WTC11 (cell line): ENCODE measurements around the gene NRDC. TPM values are rescaled to one million over a fixed set of nuclear protein-coding genes. Genes with fewer than 3 reads are reported as not detected.

Source experiments
- ATAC-seq: fragments of 200-7000 bp; cut with Tn5 transposase; 2 replicates; pipeline ENCODE4 v1.10.0; 2021; ENCODE audit warnings: mild to moderate bottlenecking, moderate library complexity
- CTCF ChIA-PET: fragments of 300-600 bp; sonication (Branson Sonifier 250); formaldehyde crosslinking; loops from one replicate; lab custom pipeline; 2021; ENCODE audit warnings: antibody characterized with exemption; lab: Charles Lee
- POLR2A ChIA-PET: fragments of 350-600 bp; sonication (Branson Sonifier 250); formaldehyde crosslinking; loops from one replicate; lab custom pipeline; 2021; ENCODE audit warnings: antibody characterized with exemption; lab: Charles Lee
- DNase-seq: peaks from one replicate; pipeline ENCODE4 v3.0.0; 2021; ENCODE audit warnings: low spot score
- H3K27ac Mint-ChIP-seq: 2 replicates; pipeline ENCODE4 v1.8.0; 2021; ENCODE audit warnings: mixed read lengths
- H3K27me3 Mint-ChIP-seq: 2 replicates; pipeline ENCODE4 v1.8.0; 2021; ENCODE audit warnings: low read depth, mild to moderate bottlenecking, moderate library complexity, mixed read lengths
- H3K36me3 Mint-ChIP-seq: 2 replicates; pipeline ENCODE4 v1.8.0; 2021; ENCODE audit warnings: mixed read lengths
- H3K4me1 Mint-ChIP-seq: 2 replicates; pipeline ENCODE4 v1.8.0; 2022; ENCODE audit warnings: mixed read lengths
- H3K4me3 Mint-ChIP-seq: 2 replicates; pipeline ENCODE4 v1.8.0; 2021; ENCODE audit warnings: mild to moderate bottlenecking, moderate library complexity, mixed read lengths
- H3K9me3 Mint-ChIP-seq: 2 replicates; pipeline ENCODE4 v1.8.0; 2021; ENCODE audit warnings: mixed read lengths
- ARID4B ChIP-seq: sonication (generic); formaldehyde crosslinking; IDR thresholded peaks from 2 replicates; pipeline ENCODE4 v1.8.0; 2023; ENCODE audit warnings: missing genetic modification reagents, mild to moderate bottlenecking, borderline replicate concordance
- ATF3 ChIP-seq: sonication (generic); formaldehyde crosslinking; conservative IDR thresholded peaks from 2 replicates; pipeline ENCODE4 v1.8.1; 2022; ENCODE audit warnings: mild to moderate bottlenecking, missing genetic modification reagents
- CTCF ChIP-seq: fragments of 200-600 bp; IDR thresholded peaks from 2 replicates; pipeline ENCODE4 v1.8.0; 2022; ENCODE audit warnings: antibody characterized with exemption
- EMX1 ChIP-seq: fragments of 250-450 bp; sonication (Bioruptor Pico); IDR thresholded peaks from 2 replicates; pipeline ENCODE4 v1.8.0; 2021; ENCODE audit warnings: mild to moderate bottlenecking
- ESRRA ChIP-seq: sonication (generic); formaldehyde crosslinking; IDR thresholded peaks from 2 replicates; pipeline ENCODE4 v1.8.1; 2022; ENCODE audit warnings: mild to moderate bottlenecking, missing genetic modification reagents, borderline replicate concordance
- FOXJ3 ChIP-seq: sonication (generic); formaldehyde crosslinking; IDR thresholded peaks from 2 replicates; pipeline ENCODE4 v1.9.0; 2021; ENCODE audit warnings: missing genetic modification reagents, mild to moderate bottlenecking, borderline replicate concordance
- JAZF1 ChIP-seq: fragments of 250-450 bp; sonication (Bioruptor Pico); IDR thresholded peaks from 2 replicates; pipeline ENCODE4 v1.9.0; 2021; ENCODE audit warnings: moderate library complexity, mild to moderate bottlenecking, inconsistent platforms
- JUN ChIP-seq: sonication (generic); formaldehyde crosslinking; IDR thresholded peaks from 2 replicates; pipeline ENCODE4 v1.8.0; 2023; ENCODE audit warnings: mild to moderate bottlenecking, missing genetic modification reagents
- MAX ChIP-seq: sonication (generic); formaldehyde crosslinking; IDR thresholded peaks from 2 replicates; pipeline ENCODE4 v1.8.0; 2022; ENCODE audit warnings: mild to moderate bottlenecking, missing genetic modification reagents
- NR2C2 ChIP-seq: sonication (generic); formaldehyde crosslinking; IDR thresholded peaks from 2 replicates; pipeline ENCODE4 v1.8.0; 2022; ENCODE audit warnings: mild to moderate bottlenecking, missing genetic modification reagents
- OVOL2 ChIP-seq: fragments of 250-450 bp; sonication (Bioruptor Pico); IDR thresholded peaks from 2 replicates; pipeline ENCODE4 v1.9.0; 2021; ENCODE audit warnings: mild to moderate bottlenecking, borderline replicate concordance
- PRRX2 ChIP-seq: fragments of 250-450 bp; sonication (Bioruptor Pico); IDR thresholded peaks from 2 replicates; pipeline ENCODE4 v1.8.0; 2021; ENCODE audit warnings: mild to moderate bottlenecking
- TEAD1 ChIP-seq: sonication (generic); formaldehyde crosslinking; IDR thresholded peaks from 2 replicates; pipeline ENCODE4 v1.8.0; 2022; ENCODE audit warnings: mild to moderate bottlenecking, missing genetic modification reagents
- TEAD4 ChIP-seq: sonication (generic); formaldehyde crosslinking; IDR thresholded peaks from 2 replicates; pipeline ENCODE4 v1.8.0; 2022; ENCODE audit warnings: mild to moderate bottlenecking, missing genetic modification reagents
- ZNF121 ChIP-seq: sonication (generic); formaldehyde crosslinking; IDR thresholded peaks from 2 replicates; pipeline ENCODE4 v1.8.0; 2023; ENCODE audit warnings: missing genetic modification reagents
- ZNF232 ChIP-seq: sonication (generic); formaldehyde crosslinking; IDR thresholded peaks from 2 replicates; pipeline ENCODE4 v1.8.0; 2022; ENCODE audit warnings: mild to moderate bottlenecking, missing genetic modification reagents
- ZNF416 ChIP-seq: fragments of 250-450 bp; sonication (Bioruptor Pico); IDR thresholded peaks from 2 replicates; pipeline ENCODE4 v1.9.0; 2021; ENCODE audit warnings: mild to moderate bottlenecking, inconsistent platforms
- total RNA-seq: library from RNA; stranded (reverse); gene quantifications from 3 replicates; pipeline ENCODE4 v1.2.3, GENCODE V29; 2021
- TF ChIP-seq, protein P1 (sequence below): sonication (generic); formaldehyde crosslinking; IDR thresholded peaks from 2 replicates; pipeline ENCODE4 v1.8.1; 2022; ENCODE audit warnings: mild to moderate bottlenecking, moderate library complexity, missing genetic modification reagents
- TF ChIP-seq, protein P2 (sequence below): sonication (generic); formaldehyde crosslinking; IDR thresholded peaks from 2 replicates; pipeline ENCODE4 v1.8.1; 2022; ENCODE audit warnings: missing genetic modification reagents, borderline replicate concordance
- TF ChIP-seq, protein P3 (sequence below): sonication (generic); formaldehyde crosslinking; IDR thresholded peaks from 2 replicates; pipeline ENCODE4 v1.8.1; 2022; ENCODE audit warnings: mild to moderate bottlenecking, missing genetic modification reagents, moderate library complexity, borderline replicate concordance

The NRDC gene
- total RNA-seq, 1 experiment from 2014 or later = 201 TPM

DNA sequence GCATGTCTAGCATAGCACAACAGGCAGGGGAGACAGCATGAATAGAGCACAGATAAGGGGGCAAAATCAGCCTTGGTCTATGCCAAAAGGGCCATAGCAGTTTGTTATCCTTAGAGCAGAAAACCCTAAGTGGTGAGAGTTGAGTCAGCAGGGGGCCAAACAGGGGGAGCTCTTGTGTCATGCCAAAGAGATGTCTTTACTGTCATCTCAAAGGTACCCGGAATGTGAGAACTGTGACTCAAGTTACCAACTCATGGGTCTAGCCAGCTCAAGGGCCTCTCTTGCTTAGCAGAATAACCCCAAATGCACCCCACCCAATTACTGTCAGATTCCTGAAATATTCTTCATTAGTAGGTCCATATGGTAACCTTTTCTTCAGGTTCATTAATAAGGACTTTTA is 45.9 kb upstream of the NRDC start (continued):
- no peak for TF ChIP-seq MAX

DNA sequence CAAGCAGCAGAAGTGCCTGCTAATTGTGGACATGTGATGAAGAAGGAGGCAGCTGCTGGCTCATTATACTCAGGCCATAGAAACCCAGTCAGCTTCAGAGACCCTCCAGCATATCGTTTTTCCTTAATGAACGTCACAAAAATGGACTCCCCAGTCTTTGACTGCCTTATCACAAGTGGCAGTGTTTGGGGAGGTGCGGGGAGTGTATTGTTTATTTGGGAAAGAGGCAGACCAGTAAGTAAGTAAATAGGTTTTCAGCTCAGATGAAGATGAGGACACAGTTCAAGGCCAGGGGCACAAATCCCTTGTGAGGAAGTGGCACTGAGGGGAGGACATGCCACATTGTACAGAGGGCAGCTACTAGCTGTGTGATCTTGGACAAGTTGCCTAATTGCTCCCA is 43.5 kb upstream of the NRDC start:
- H3K9me3 Mint-ChIP-seq = no peaks in the 10 kb centered on the region
- ATAC-seq (no peak), DNase-seq (no peak)
- TF ChIP-seq PRRX2 (CRISPR knock-in tag) = no peak
- TF ChIP-seq ESRRA (CRISPR knock-in tag) = no peak
- TF ChIP-seq CTCF = no peak
- no peak for TF ChIP-seq TEAD1 (CRISPR knock-in tag)
- no peak for TF ChIP-seq TEAD4
- TF ChIP-seq NR2C2 (CRISPR knock-in tag) = no peak
- TF ChIP-seq EMX1 (CRISPR knock-in tag) = no peak
- TF ChIP-seq ATF3 (CRISPR knock-in tag) = no peak
- no peak for TF ChIP-seq ZNF416 (CRISPR knock-in tag)
- TF ChIP-seq ZNF121 = no peak
- TF ChIP-seq, protein P1, sequence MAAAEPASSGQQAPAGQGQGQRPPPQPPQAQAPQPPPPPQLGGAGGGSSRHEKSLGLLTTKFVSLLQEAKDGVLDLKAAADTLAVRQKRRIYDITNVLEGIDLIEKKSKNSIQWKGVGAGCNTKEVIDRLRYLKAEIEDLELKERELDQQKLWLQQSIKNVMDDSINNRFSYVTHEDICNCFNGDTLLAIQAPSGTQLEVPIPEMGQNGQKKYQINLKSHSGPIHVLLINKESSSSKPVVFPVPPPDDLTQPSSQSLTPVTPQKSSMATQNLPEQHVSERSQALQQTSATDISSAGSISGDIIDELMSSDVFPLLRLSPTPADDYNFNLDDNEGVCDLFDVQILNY (CRISPR knock-in tag) = no peak
- TF ChIP-seq FOXJ3 (CRISPR knock-in tag) = no peak
- TF ChIP-seq JUN (CRISPR knock-in tag) = no peak
- no peak for TF ChIP-seq JAZF1 (CRISPR knock-in tag)
- TF ChIP-seq, protein P2, sequence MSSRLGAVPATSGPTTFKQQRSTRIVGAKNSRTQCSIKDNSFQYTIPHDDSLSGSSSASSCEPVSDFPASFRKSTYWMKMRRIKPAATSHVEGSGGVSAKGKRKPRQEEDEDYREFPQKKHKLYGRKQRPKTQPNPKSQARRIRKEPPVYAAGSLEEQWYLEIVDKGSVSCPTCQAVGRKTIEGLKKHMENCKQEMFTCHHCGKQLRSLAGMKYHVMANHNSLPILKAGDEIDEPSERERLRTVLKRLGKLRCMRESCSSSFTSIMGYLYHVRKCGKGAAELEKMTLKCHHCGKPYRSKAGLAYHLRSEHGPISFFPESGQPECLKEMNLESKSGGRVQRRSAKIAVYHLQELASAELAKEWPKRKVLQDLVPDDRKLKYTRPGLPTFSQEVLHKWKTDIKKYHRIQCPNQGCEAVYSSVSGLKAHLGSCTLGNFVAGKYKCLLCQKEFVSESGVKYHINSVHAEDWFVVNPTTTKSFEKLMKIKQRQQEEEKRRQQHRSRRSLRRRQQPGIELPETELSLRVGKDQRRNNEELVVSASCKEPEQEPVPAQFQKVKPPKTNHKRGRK (CRISPR knock-in tag) = no peak
- TF ChIP-seq, protein P3, sequence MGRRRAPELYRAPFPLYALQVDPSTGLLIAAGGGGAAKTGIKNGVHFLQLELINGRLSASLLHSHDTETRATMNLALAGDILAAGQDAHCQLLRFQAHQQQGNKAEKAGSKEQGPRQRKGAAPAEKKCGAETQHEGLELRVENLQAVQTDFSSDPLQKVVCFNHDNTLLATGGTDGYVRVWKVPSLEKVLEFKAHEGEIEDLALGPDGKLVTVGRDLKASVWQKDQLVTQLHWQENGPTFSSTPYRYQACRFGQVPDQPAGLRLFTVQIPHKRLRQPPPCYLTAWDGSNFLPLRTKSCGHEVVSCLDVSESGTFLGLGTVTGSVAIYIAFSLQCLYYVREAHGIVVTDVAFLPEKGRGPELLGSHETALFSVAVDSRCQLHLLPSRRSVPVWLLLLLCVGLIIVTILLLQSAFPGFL (CRISPR knock-in tag) = no peak
- TF ChIP-seq ARID4B (CRISPR knock-in tag) = no peak
- TF ChIP-seq ZNF232 = no peak
- TF ChIP-seq OVOL2 (CRISPR knock-in tag) = no peak
- POLR2A ChIA-PET = no interaction called here
- CTCF ChIA-PET = no interaction called here
- no peaks in the 10 kb centered on the region for H3K27me3 Mint-ChIP-seq
- no peak overlapping the region for H3K4me3 Mint-ChIP-seq
- peaks cover 15% of the 10 kb centered on the region for H3K36me3 Mint-ChIP-seq
- 0 out of 2 replicates have a peak overlapping the region, but pooled peaks have one; percentile 61 for H3K27ac Mint-ChIP-seq
- H3K4me1 Mint-ChIP-seq = peaks cover 17% of the 10 kb centered on the region
